Activated effector memory CD4-positive, alpha-beta T cell treated with Interleukin-2 at 50 U/mL for 16 hours (primary cell): ENCODE data around the gene HIF3A.
"Not testable (repeated sequence)": the region's sequence is repeated elsewhere in the genome, so short reads cannot be mapped to it uniquely, and the experiment has no call there.

Source experiments
- DNase-seq: peaks from one replicate; pipeline ENCODE4 v3.0.0-alpha.2; 2020

HIF3A gene

GRCh38 chr19:46365561-46365960 is 68.7 kb downstream of the HIF3A start:
- no peak for DNase-seq

GRCh38 chr19:46366620-46367292 is 69.9 kb downstream of the HIF3A start:
- DNase-seq, result no peak

DNA sequence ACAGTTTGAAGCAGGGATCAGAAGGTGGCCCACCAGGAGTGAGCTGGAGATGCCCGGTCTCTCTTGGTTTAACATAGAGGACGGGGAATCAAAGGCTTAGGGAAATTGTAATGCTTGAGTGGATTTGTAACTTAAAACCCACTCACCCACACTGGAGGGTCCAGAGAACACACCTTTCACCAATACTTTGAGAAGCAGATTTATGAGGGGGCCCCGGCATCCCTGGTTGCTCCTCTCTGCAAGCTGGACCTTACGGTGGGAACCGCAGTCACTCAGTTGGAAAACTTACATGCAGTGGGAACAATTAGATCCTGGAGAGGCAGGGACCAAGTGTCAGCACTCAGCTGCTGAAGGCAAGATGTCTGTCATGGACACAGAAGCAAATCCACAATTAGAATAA is 70.6 kb downstream of the HIF3A start:
- DNase-seq, result no peak

GRCh38 chr19:46368116-46368515 is 71.3 kb downstream of the HIF3A start:
- DNase-seq, result no peak

- DNase-seq, result no peak
These were observed 73.0 kb downstream of the HIF3A start for GRCh38 chr19:46369817-46370216.

DNA sequence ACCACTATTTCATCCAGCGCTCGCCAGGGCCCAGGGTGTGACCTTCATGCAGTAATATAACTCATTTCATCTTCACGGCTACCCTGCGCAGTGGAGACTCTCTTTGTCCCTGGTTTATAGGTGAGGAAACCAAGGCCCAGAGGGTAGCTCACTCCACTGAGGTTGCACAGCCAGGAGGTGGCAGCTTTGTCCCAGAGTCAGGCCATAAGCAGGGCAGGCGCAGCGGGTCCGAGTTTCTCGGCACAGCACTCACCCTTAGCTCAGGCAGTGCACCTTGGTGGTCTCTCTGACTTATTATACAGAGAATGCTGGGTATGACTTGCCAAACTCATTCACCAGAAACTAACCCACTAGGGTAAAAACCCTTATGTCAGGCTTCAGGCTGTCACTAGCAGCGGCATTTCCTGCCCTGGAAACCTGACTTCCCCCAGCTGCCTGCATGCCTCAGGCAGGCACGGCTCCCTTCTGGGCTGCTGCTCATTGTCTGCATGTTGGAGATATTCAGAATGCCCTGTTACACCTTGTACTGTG is 74.6 kb downstream of the HIF3A start:
- no peak for DNase-seq

GRCh38 chr19:46372901-46373490 is 76.2 kb downstream of the HIF3A start:
- DNase-seq, result no peak

- no peak for DNase-seq
These were observed 76.9 kb downstream of the HIF3A start for GRCh38 chr19:46373491-46374359.

DNA sequence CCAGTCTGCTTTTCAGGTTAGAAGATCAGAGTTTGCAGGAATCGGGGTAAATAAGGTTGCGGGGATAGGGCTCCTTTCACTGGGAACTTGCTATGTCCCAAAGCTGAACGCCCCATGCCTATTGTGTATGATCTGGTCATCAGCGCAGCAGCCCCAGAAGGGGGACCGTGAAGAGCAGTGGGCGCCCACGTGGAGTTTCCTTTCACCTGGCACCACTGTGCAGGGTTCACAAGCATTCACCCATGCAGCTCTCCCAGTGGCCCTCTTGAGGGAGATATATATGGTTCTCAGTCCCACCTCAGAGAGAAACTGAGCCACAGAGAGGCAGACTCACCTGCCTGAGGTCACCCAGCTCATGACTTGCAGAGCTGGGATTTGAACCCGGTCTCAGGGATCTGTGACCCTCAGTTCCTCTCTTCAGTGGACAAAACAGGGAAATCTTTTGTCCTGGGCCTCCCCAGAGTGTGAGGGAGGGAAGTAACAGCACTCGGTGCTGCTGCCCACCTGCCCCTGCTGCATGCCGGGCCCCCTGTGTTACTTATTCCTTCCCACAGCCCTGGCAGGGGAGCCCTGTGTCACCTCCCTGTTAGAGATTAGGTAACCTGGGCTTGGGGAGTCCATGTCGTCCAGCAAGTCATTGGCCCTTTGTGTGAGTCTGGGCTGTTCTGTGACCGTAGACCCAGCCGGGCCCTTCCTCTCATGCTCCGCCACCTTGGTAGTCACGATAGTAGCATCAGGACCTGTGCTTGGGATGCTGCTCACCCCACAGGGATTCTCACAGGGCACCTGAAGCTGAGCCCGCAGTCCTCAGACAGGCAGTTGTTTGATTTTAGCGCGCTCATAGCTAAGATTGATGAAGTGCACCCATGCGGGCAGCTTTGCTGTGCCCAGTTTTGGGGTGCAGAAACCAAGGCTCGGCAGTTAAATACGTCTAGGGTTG is 78.0 kb downstream of the HIF3A start:
- no peak for DNase-seq

DNA sequence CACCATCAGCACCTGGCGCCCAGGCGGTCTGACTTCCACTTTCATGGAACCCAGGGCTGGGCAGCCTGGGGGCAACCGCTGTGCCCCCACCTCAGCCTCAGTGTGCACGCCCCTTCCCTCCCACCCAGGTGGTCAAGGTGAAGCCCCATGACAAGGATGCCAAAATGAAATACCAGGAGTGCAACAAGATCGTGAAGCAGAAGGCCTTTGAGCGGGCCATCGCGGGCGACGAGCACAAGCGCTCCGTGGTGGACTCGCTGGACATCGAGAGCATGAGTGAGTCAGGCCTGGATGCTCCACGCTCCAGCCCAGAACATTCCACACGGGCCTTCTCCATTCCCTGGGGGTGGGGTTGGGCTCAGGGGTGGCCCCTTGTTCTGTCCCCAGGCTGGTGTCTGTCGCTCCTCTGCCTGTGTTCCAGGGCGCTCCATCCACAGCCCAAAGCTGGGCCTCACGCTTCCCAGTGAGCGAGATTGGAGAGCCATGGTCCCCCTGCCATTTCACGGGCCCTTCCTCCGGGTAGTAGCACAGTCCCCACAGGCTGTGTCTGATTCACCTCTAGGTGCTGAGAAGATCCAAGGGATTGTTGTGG is 78.7 kb downstream of the HIF3A start:
- DNase-seq, result not testable (repeated sequence)

DNA sequence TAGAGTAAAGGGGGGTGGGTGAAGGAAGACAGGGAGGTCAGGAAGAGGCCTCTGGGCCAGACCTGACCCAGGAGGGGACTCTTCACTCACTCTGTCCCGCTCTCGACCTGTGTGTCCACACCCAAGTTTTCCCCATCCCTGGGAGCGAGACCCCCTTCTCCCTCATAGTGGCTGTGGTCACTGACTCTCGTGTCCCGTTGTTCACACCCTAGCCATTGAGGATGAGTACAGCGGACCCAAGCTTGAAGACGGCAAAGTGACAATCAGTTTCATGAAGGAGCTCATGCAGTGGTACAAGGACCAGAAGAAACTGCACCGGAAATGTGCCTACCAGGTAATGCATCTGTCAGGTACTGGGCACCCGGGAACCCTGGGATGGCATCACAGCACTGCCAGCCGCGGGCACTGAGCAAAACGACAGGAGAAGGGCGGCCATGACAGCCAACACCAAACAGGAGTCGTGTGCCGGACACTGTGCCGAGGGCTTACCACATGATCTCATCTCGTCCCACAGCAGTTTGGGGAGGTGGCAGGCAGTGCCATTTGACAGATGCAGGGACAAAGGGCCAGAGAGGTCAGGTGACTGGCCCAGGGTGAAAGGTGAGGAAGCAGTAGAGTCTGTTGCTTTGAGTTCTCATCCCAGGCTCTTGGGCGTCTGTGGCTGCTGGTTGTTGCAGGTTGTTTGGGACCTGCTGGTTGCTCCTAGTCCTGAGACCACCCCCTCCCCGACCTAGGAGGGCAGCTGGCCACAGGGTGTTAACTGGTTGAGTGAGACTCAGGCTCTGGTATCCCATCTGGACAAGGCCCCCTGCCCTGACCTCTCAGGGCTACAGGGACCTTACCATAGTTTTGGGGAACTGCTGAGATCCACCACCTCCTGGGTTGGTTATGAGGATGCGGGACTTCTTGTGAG is 79.7 kb downstream of the HIF3A start:
- DNase-seq, result no peak

GRCh38 chr19:46378268-46378667 is 81.4 kb downstream of the HIF3A start:
- no peak for DNase-seq

DNA sequence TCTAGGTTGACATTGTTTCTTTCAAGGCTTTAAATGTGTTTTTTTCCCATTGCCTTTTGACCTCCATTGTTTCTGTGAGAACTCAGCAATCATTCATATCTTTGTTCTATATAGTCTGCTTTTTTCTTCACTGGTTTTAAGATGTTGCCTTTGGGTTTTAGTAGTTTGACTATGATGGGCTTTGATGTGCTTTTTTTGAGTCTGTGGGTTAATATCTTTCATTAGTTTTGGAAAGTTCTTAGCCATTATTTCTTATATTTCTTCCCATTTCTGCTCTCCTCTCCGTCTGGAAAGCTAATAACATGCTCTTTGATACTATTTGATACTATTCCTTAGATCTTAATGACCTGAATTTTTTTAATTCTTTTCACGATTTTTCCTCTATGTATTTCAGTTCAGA is 83.8 kb downstream of the HIF3A start:
- DNase-seq, result no peak

- no peak for DNase-seq
These were observed 84.5 kb downstream of the HIF3A start for GRCh38 chr19:46381346-46381745.

DNA sequence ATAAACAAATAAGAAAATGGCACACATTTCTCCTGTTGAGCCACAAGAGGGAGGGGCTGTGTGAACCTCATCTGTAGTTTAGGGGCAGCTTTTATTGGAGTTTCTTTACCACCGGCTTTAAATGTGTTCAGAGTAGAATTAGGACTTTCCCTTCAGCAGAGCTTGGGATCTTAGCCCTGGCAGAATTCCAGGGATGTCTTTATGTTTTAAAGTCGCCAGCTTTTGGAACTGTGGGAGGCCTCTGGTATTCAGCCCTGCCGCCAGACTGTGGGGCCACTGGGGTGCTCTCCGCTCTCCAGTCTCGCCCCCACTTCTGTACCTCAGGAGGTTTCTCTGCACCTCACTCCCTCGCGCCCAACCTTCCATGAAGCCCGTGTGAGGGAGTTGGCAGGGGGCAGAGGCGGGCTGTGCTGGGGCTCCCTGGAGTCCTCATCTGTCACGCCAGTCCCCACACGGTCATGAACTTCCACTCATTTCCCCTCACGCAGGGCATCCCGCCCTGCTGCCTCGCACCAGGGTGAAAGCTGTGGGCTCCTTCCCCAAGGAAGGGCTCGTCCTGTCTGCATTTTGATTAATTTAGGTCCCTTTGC is 85.0 kb downstream of the HIF3A start:
- no peak for DNase-seq

GRCh38 chr19:46383171-46383815 is 86.5 kb downstream of the HIF3A start:
- no peak for DNase-seq

GRCh38 chr19:46383846-46384245 is 87.0 kb downstream of the HIF3A start:
- DNase-seq, result no peak

GRCh38 chr19:46384396-46384795 is 87.6 kb downstream of the HIF3A start:
- DNase-seq, result no peak

- no peak for DNase-seq
These were observed 88.8 kb downstream of the HIF3A start for GRCh38 chr19:46385636-46386035.

GRCh38 chr19:46386151-46386550 is 89.3 kb downstream of the HIF3A start:
- DNase-seq, result no peak
